AG04450 (cell line): ENCODE measurements around the gene ZNHIT2. TPM values are rescaled to one million over a fixed set of nuclear protein-coding genes. Genes with fewer than 3 reads are reported as not detected.

ENCODE experiments used
- CTCF ChIA-PET: fragments of 300-600, 350-600 bp; formaldehyde crosslinking; extraction: SDS; loops from one replicate; lab custom pipeline; 2022; ENCODE audit warnings: antibody characterized with exemption, inconsistent platforms; lab: Charles Lee
- POLR2A ChIA-PET: fragments of 350-600 bp; formaldehyde crosslinking; extraction: SDS; loops from one replicate; lab custom pipeline; 2021; ENCODE audit warnings: antibody characterized with exemption, inconsistent platforms; lab: Yijun Ruan, JAX
- DNase-seq: peaks from one replicate; pipeline ENCODE4 v3.0.0-alpha.2; 2011; ENCODE audit warnings: low read depth, low spot score
- H3K27ac ChIP-seq: one replicate; pipeline ENCODE4 v1.5.1; 2012; ENCODE audit warnings: low read depth, low read length, control low read depth
- H3K27me3 ChIP-seq: one replicate; pipeline ENCODE4 v1.6.0; 2012; ENCODE audit warnings: low read length; ENCODE audit not compliant: control insufficient read depth, insufficient read depth
- H3K4me3 ChIP-seq: 2 replicates; pipeline ENCODE4 v1.5.1; 2011; ENCODE audit warnings: mild to moderate bottlenecking, low read depth, low read length, control low read depth
- H3K9me3 ChIP-seq: 2 replicates; pipeline ENCODE4 v1.5.1; 2012; ENCODE audit warnings: low read length; ENCODE audit not compliant: control insufficient read depth, insufficient read depth
- CTCF ChIP-seq: IDR thresholded peaks from 2 replicates; pipeline ENCODE4 v1.5.1; 2011; ENCODE audit warnings: low read depth, low read length, control low read depth, inconsistent platforms
- polyA plus RNA-seq: library from polyadenylated mRNA; depleted of rRNA; stranded (reverse); fragments of >200 nt; gene quantifications from 2 replicates; pipeline ENCODE4 v1.2.3, GENCODE V29; 2011

The ZNHIT2 gene
- polyA plus RNA-seq, 1 experiment = 3.1 TPM

- ChIA-PET CTCF (interaction anchor here (0.9 to 1.3 kb wide), 3 partner anchors 9 to 218 kb away, joined by 3 to 5 read pairs (median 4); no protein-coding TSS in a partner anchor), POLR2A (interaction anchor here (0.6 to 2.6 kb wide), 14 partner anchors 9 to 431 kb away, joined by 3 to 20 read pairs (median 4); partner anchors contain the start of genes CAPN1, FAU, MRPL49 and SAC3D1)
- Histone ChIP-seq H3K4me3 (peak overlapping the region; percentile 95), H3K27ac (peak overlapping the region; percentile 99), H3K9me3 (no peaks in the 10 kb centered on the region), H3K27me3 (peaks cover 1% of the 10 kb centered on the region)
- peak; percentile 92 for DNase-seq
- no peak for TF ChIP-seq CTCF
These were observed 17.6 kb upstream of the ZNHIT2 start for GRCh38 chr11:65134952-65135632.

GRCh38 chr11:65134240-65134951 lies 16.9 kb upstream of the ZNHIT2 start, which contains the start of gene SYVN1:
TSS of gene SYVN1 (minus strand) at chr11:65134519. CDS start at chr11:65133601, 918 bp downstream.
- POLR2A ChIA-PET = interaction anchor here (0.6 to 2.6 kb wide), 14 partner anchors 8 to 724 kb away, joined by 3 to 20 read pairs (median 4); partner anchors contain the start of genes CAPN1, FAU, MRPL49 and SAC3D1
- H3K9me3 ChIP-seq = no peaks in the 10 kb centered on the region; the same call in 1 of the 2 replicates
- H3K27me3 ChIP-seq = no peaks in the 10 kb centered on the region
- CTCF ChIA-PET = interaction anchor here (1.3 kb wide), 1 partner anchor 219 kb away, joined by 5 read pairs; no protein-coding TSS in a partner anchor
- peak; percentile 67 for DNase-seq
- peak within 1 kb of the TSS; percentile 99 for H3K27ac ChIP-seq
- H3K4me3 ChIP-seq = peak within 1 kb of the TSS; percentile 95
- TF ChIP-seq CTCF = no peak

DNA sequence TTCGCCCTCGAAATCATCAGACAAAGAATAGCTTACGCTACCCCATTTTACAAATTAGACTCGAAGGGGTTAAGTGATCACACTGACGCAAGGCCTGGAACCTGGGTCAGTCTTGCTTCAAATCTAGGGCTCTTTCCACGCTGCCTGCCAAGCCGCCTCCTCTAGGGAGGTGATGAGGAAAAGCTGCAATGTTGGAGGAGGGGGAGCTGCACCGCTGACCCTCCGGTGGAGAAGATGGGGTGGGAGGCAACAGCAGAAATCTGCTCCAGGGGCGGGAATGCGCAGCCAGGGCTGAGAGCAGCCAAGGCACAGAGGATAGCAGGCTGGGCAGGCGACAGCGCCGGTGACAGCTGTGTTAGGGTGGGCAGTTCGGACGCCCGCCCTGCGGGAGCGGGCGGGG lies 16.2 kb upstream of the ZNHIT2 start:
- no peak for DNase-seq
- Histone ChIP-seq H3K27ac (peak overlapping the region; percentile 99), H3K4me3 (peak overlapping the region; percentile 95), H3K9me3 (no peaks in the 10 kb centered on the region; the same call in 1 of the 2 replicates), H3K27me3 (no peaks in the 10 kb centered on the region)
- TF ChIP-seq CTCF = no peak
- ChIA-PET CTCF (no interaction called here), POLR2A (interaction anchor here (0.6 to 2.6 kb wide), 4 partner anchors 12 to 725 kb away, joined by 3 to 20 read pairs (median 10); partner anchors contain the start of genes FAU, MRPL49, TM7SF2 and ZNHIT2)

GRCh38 chr11:65132988-65133700 lies 15.6 kb upstream of the ZNHIT2 start:
- DNase-seq = no peak
- Histone ChIP-seq H3K27me3 (no peaks in the 10 kb centered on the region), H3K27ac (peak overlapping the region; percentile 21), H3K9me3 (no peaks in the 10 kb centered on the region; the same call in 1 of the 2 replicates), H3K4me3 (peak overlapping the region; percentile 95)
- TF ChIP-seq CTCF = no peak
- CTCF ChIA-PET = no interaction called here
- POLR2A ChIA-PET = interaction anchor here (0.6 to 2.6 kb wide), 3 partner anchors 15 to 725 kb away, joined by 3 to 14 read pairs (median 7); partner anchors contain the start of genes TM7SF2 and ZNHIT2
